ENCODE data around the gene DMPK.
"Not testable (repeated sequence)": the region's sequence is repeated elsewhere in the genome, so short reads cannot be mapped to it uniquely, and the experiment has no call there.

DMPK gene

GRCh38 chr19:45733160-45733810 lies 49.0 kb downstream of the DMPK start, which contains the start of gene MEIOSIN:
Gene MEIOSIN (plus strand): TSS chr19:45733439. CDS start chr19:45735377, 1,938 bp downstream.
- no peak for DNase-seq

GRCh38 chr19:45730368-45731288 lies 51.7 kb downstream of the DMPK start, which contains the start of gene FBXO46:
Gene FBXO46 (minus strand): TSS chr19:45730896. CDS start chr19:45713495, 17,401 bp downstream.
- DNase-seq: peak; percentile 90

GRCh38 chr19:45729800-45730290 lies 52.4 kb downstream of the DMPK start:
- DNase-seq: no peak

DNA sequence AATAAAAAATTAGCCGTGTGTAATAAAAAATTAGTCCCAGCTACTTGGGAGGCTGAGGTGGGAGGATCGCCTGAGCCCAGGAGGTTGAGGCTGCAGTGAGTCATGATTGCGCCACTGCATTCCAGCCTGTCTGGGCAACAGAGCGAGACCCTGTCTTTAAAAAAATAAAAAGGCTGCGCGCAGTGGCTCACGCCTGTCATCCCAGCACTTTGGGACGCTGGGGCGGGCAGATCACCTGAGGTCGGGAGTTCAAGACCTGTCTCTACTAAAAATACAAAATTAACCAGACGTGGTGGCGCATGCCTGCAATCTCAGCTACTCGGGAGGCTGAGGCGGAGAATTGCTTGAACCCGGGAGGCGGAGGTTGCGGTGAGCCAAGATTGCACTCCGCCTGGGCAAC lies 53.6 kb downstream of the DMPK start:
- not testable (repeated sequence) for DNase-seq

DNA sequence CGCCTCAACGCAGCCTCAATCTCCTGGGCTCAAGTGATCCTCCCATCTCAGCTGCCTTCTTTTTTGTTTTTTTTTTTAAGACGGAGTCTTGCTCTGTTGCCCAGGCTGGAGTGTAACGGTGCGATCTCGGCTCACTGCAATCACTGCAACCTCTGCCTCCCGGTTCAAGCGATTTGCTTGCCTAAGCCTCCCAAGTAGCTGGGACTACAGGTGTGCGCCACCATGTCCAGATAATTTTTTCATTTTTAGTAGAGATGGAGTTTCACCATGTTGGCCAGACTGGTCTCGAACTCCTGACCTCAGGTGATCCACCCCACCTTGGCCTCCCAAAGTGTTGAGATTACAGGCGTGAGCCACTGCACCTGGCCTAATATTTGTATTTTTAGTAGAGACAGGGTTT lies 62.2 kb downstream of the DMPK start:
- DNase-seq: not testable (repeated sequence)
